AG09319 (cell line): Measurements from ENCODE around the gene GADD45A.

ENCODE experiments used
- DNase-seq: peaks from one replicate; pipeline ENCODE4 v3.0.0-alpha.2; 2010; ENCODE audit warnings: low read depth; ENCODE audit errors: extremely low read depth
- TF ChIP-seq, protein P1 (sequence below): IDR thresholded peaks from 2 replicates; pipeline ENCODE4 v1.5.1; 2011; ENCODE audit warnings: low read depth, mild to moderate bottlenecking, inconsistent platforms, low read length, moderate library complexity

Gene GADD45A

DNA sequence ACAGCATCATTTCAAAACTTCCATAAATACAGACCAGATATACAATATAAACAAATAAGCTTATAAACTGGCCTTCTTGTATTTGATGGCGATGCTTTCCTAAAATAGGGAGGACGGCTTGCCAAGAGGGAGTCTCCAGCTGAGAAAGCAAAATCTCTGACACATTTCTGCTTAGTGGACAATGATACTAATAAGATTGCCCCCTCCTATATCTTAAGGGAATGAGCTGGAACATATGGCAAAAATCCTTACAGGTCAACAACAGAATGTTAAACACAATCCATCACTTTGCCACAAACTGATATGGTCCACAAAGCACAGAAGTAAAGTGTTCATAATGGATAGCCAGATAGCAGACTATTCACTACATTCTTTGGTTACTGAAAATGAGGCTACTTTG lies 7.1 kb upstream of the GADD45A start:
- DNase-seq: no peak
- TF ChIP-seq, protein P1, sequence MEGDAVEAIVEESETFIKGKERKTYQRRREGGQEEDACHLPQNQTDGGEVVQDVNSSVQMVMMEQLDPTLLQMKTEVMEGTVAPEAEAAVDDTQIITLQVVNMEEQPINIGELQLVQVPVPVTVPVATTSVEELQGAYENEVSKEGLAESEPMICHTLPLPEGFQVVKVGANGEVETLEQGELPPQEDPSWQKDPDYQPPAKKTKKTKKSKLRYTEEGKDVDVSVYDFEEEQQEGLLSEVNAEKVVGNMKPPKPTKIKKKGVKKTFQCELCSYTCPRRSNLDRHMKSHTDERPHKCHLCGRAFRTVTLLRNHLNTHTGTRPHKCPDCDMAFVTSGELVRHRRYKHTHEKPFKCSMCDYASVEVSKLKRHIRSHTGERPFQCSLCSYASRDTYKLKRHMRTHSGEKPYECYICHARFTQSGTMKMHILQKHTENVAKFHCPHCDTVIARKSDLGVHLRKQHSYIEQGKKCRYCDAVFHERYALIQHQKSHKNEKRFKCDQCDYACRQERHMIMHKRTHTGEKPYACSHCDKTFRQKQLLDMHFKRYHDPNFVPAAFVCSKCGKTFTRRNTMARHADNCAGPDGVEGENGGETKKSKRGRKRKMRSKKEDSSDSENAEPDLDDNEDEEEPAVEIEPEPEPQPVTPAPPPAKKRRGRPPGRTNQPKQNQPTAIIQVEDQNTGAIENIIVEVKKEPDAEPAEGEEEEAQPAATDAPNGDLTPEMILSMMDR: no peak

DNA sequence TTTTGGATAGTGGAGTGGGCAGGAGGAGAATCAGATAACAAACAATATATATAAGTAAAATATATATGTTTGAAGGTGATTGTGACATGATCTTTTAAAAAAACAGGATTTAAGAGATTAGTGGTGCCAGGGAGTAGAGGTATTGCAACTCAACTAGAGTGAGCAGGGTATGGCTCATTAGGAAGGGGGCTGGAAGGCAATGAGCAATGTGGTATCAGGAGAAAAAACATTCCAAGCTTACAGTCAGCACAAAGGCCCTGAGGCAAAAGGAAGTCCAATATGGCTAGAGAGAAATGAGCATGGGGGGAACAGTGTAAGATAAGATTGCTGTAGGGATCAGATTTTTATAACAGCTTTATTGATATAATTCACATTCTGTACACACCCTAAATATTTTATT lies 5.3 kb upstream of the GADD45A start:
- DNase-seq: no peak
- TF ChIP-seq, protein P1: no peak

DNA sequence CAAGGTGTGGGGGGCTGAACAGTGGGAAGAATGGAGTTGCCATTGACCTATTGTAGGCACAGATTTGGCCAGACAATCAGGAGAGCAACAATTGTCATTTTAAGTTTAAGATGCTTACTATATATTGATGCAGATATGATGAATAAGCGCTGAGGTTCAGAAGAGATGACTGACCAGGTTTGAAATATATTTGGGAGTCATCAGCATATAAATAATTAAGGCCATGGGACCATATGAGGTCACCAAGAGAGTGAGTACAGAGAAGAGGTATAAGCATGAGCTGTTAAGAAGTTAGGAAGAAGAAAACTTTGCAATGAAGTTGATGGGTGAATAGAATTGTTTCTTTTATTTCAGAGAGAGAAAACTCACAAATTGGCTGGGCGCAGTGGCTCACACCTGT lies 4.5 kb upstream of the GADD45A start:
- TF ChIP-seq, protein P1: no peak
- no peak for DNase-seq

DNA sequence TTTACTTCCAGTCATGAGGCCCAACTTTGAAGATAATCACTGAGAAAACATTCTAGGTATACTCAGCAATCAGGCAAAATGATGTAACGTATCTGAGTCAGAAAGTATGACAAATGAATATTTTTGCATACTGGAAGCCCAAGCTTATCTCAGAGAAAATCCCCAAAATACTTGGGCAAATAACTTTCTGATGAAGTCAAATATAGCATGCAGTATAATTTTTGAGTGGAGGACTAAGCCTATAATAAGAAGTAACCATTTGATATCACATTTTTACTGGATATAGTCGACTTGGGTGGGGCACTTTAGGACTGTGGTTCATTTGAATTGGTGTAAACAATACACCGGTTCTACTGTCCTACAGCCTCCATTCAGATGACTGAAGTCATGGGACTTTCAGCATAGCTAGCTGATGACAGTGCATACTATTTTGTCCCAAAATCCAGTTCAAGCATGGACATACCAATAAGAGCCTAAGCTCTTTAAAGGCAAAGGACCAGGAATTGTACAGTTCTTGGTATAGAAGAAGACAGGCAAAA lies 2.3 kb upstream of the GADD45A start:
- DNase-seq: peak; percentile 49
- TF ChIP-seq, protein P1: no peak

DNA sequence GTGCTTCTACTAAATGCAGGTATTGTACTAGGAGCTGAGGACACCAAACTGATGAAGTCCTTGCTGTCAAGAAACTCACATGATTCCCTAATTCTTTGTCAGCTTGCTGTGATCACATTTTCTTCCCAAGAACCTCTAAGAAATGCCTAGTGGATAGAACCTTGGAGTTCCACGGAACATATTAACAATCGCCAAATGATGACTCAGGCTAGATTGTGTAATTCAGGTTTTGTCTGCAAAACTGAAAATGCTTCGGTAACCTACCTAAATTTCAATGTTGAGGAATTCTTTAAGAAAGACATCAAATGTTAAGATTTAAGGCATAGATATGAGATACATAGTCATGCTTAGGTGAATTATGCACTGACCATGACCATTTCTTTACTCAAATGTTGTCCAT lies 1.7 kb upstream of the GADD45A start:
- TF ChIP-seq, protein P1: no peak
- no peak for DNase-seq

DNA sequence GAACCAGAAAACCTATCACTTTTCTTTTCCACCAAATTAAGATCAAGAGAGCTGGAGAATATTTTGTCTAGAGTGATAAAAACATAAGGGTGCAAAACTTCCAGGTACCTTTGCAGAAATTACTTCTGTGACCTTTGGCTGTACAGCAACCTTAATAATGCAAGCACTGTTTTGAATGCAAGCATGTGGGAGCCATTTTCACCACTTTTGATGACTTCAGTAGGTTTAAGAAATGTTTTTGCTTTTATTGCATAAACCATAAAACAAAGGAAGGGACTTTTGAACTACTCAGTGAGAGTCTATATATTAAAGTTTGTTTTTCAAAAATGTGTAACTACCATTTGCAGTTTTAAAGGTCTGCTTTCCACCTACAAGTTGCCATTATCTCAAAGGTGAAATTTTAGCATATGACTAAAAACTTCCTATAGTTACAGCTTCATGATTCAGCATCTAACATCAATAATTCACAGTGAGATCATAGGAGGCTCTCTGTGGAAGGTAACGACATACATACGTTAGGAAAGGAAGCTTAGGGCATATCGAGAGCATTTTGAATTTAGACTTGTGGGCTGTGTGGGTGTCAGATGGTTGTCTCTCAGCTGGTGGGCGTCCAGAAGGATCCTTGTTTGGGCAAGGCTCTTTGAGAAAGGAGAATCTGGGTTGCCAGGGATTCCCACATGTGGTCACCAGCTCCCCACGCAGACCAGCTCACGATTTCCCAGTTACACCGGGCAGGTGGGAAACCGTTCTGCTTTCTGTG lies 1.1 kb upstream of the GADD45A start:
- DNase-seq: no peak
- TF ChIP-seq, protein P1: no peak

DNA sequence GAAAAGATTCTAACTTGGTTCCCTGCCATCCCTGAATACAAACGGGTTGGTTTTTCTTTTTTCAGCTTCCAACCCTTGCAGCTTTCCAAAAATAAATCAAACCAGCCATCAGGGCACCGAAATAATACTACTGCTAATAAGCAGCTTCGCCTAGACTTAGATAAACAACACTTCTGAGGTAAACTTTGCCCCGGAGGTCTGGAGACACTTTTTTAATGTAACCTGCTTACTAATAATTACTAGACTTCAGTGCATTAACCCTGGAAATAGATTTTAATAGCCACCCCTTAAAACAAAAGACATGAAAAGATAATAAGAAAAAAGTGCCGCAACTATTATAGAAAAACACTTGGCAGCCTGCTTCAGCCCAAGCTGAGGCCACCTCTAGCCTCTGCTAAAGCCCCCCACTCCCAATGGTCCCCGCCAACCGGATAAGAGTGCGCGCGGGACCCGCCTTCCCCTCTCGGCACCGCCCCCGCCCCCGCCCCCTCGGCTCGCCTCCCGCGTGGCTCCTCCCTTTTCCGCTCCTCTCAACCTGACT lies 405 bp upstream of the GADD45A start:
- no peak for DNase-seq
- TF ChIP-seq, protein P1: no peak
